PC-3 (cell line): ENCODE results near the gene LXN. TPM values are rescaled to one million over a fixed set of nuclear protein-coding genes. Genes with fewer than 3 reads are reported as not detected.
A peak's percentile ranks its signal among the peaks of the same experiment; 100 is the strongest.

ENCODE experiments used
- ATAC-seq: fragments of 200-7000 bp; cut with Tn5 transposase; 2 replicates; pipeline ENCODE4 v1.9.1; 2020; ENCODE audit warnings: mild to moderate bottlenecking, moderate library complexity
- BruUV-seq: library from RNA; stranded (reverse); fragments of 400-500 nt; replicated peaks from 2 replicates; lab custom pipeline; 2021; lab: Mats Ljungman, UMichigan
- CTCF ChIA-PET: fragments of 300-600 bp; sonication (Branson Sonifier 250); formaldehyde crosslinking; loops from one replicate; lab custom pipeline; 2022; ENCODE audit warnings: antibody characterized with exemption; lab: Charles Lee
- POLR2A ChIA-PET: fragments of 300-600 bp; sonication (Branson Sonifier 250); formaldehyde crosslinking; loops from one replicate; lab custom pipeline; 2022; ENCODE audit warnings: antibody characterized with exemption; ENCODE audit not compliant: unreplicated experiment; lab: Charles Lee
- DNase-seq: peaks from one replicate; pipeline ENCODE4 v3.0.0-alpha.2; 2015
- H2AFZ ChIP-seq: fragments of 300-600 bp; sonication (generic); 2 replicates; pipeline ENCODE4 v1.6.0; 2016; ENCODE audit warnings: antibody characterized with exemption, low read length
- H3F3A ChIP-seq: fragments of 300-600 bp; sonication (generic); one replicate; pipeline ENCODE4 v1.6.0; 2017; ENCODE audit warnings: antibody characterized with exemption, low read length, control low read depth, mild to moderate bottlenecking; ENCODE audit not compliant: unreplicated experiment
- H3K27ac ChIP-seq: fragments of 300-600 bp; sonication (generic); 2 replicates; pipeline ENCODE4 v1.5.1; 2016; ENCODE audit warnings: mild to moderate bottlenecking, low read length
- H3K27me3 ChIP-seq: fragments of 300-600 bp; sonication (generic); 2 replicates; pipeline ENCODE4 v1.6.1; 2016; ENCODE audit warnings: low read length, mixed read lengths
- H3K36me3 ChIP-seq: fragments of 300-600 bp; sonication (generic); 2 replicates; pipeline ENCODE4 v1.6.1; 2016; ENCODE audit warnings: low read depth, mixed run types, low read length, mixed read lengths
- H3K4me1 ChIP-seq: fragments of 300-600 bp; sonication (generic); 2 replicates; pipeline ENCODE4 v1.5.1; 2016; ENCODE audit warnings: low read length; ENCODE audit not compliant: insufficient read depth
- H3K4me2 ChIP-seq: fragments of 300-600 bp; sonication (generic); 2 replicates; pipeline ENCODE4 v1.6.0; 2016; ENCODE audit warnings: low read length
- H3K4me3 ChIP-seq: fragments of 300-600 bp; sonication (generic); 2 replicates; pipeline ENCODE4 v1.5.1; 2016; ENCODE audit warnings: mild to moderate bottlenecking, low read length, mixed read lengths
- H3K79me2 ChIP-seq: fragments of 300-600 bp; sonication (generic); 2 replicates; pipeline ENCODE4 v1.6.1; 2017; ENCODE audit warnings: low read length, mixed read lengths
- H3K9ac ChIP-seq: fragments of 300-600 bp; sonication (generic); 2 replicates; pipeline ENCODE4 v1.6.0; 2016; ENCODE audit warnings: mild to moderate bottlenecking, low read length
- H3K9me2 ChIP-seq: fragments of 300-600 bp; sonication (generic); replicated peaks from 2 replicates; pipeline ENCODE4 v1.6.1; 2016; ENCODE audit warnings: mixed run types, low read length, mixed read lengths
- H3K9me3 ChIP-seq: fragments of 300-600 bp; sonication (generic); 2 replicates; pipeline ENCODE4 v1.6.1; 2016; ENCODE audit warnings: low read length, mixed read lengths
- H4K20me1 ChIP-seq: fragments of 300-600 bp; sonication (generic); 2 replicates; pipeline ENCODE4 v1.6.1; 2016; ENCODE audit warnings: low read length, mixed read lengths
- EZH2 ChIP-seq: fragments of 300-600 bp; sonication (generic); IDR thresholded peaks from one replicate; pipeline ENCODE4 v1.6.1; 2017; ENCODE audit warnings: antibody characterized with exemption, mild to moderate bottlenecking, low read length; ENCODE audit not compliant: unreplicated experiment
- EZH2phosphoT487 ChIP-seq: fragments of 300-600 bp; sonication (generic); IDR thresholded peaks from 2 replicates; pipeline ENCODE4 v1.6.1; 2018; ENCODE audit warnings: mild to moderate bottlenecking, antibody characterized with exemption, low read length, borderline replicate concordance
- intact Hi-C: fragments of 100-400 bp; cut with micrococcal nuclease; formaldehyde crosslinking; loops from 2 replicates; pipeline ENCODE4 v1.9.0; 2023
- total RNA-seq: library from RNA; depleted of rRNA; stranded (reverse); fragments of >200 nt; gene quantifications from 2 replicates; pipeline ENCODE4 v1.2.3, GENCODE V29; 2014
- TF ChIP-seq, protein P1 (sequence below): fragments of 300-600 bp; sonication (generic); conservative IDR thresholded peaks from 2 replicates; pipeline ENCODE4 v1.5.1; 2017; ENCODE audit warnings: antibody characterized with exemption, low read depth, mild to moderate bottlenecking, low read length

The LXN gene
- total RNA-seq, 1 experiment from 2014 or later: 471 TPM

GRCh38 chr3:158712443-158712842, 40.0 kb upstream of the LXN start:
- H3K27ac ChIP-seq: peak overlapping the region; percentile 83; the same call in 1 of the 2 replicates
- BruUV-seq: no TSS peak

DNA sequence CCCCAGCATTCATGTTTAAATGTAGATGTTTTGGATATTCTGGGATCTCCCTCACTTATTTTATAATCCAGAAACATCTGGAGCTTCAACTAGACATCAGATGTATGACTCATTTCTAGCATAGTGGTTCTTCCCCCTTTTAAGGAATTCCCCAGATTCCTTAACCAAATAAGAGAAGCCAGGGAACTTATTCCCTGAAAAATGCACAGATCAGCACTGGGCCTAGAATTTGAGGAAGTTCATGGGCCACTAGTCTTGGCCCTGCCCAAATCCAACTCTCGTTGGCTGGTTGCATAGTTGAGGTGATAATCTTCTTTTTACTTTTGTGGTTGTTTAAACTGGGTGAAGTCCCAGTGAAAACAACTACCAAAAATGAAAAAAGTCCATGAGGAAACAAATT, 39.4 kb upstream of the LXN start:
- Histone ChIP-seq H3K27ac (peak overlapping the region; percentile 83), H3K4me1 (peaks cover 54% of the 10 kb centered on the region)
- POLR2A ChIA-PET: no interaction called here

More at GRCh38 chr3:158712443-158712842, 40.0 kb upstream of the LXN start:
- H4K20me1 ChIP-seq: no peaks in the 10 kb centered on the region
- H3K27me3 ChIP-seq: no peaks in the 10 kb centered on the region
- no peaks in the 10 kb centered on the region for H3K9me2 ChIP-seq
- TF ChIP-seq EZH2phosphoT487 (no peak), EZH2 (no peak)
- TF ChIP-seq, protein P1, sequence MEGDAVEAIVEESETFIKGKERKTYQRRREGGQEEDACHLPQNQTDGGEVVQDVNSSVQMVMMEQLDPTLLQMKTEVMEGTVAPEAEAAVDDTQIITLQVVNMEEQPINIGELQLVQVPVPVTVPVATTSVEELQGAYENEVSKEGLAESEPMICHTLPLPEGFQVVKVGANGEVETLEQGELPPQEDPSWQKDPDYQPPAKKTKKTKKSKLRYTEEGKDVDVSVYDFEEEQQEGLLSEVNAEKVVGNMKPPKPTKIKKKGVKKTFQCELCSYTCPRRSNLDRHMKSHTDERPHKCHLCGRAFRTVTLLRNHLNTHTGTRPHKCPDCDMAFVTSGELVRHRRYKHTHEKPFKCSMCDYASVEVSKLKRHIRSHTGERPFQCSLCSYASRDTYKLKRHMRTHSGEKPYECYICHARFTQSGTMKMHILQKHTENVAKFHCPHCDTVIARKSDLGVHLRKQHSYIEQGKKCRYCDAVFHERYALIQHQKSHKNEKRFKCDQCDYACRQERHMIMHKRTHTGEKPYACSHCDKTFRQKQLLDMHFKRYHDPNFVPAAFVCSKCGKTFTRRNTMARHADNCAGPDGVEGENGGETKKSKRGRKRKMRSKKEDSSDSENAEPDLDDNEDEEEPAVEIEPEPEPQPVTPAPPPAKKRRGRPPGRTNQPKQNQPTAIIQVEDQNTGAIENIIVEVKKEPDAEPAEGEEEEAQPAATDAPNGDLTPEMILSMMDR: no peak
- H3K4me2 ChIP-seq: no peak overlapping the region
- H3K79me2 ChIP-seq: no peaks in the 10 kb centered on the region
- no peaks in the 10 kb centered on the region for H3K9me3 ChIP-seq
- no peaks in the 10 kb centered on the region for H3F3A ChIP-seq
- CTCF ChIA-PET: no interaction called here
- H3K4me3 ChIP-seq: no peak overlapping the region
- POLR2A ChIA-PET: no interaction called here
- intact Hi-C loops: no loop called here
- ATAC-seq (no peak), DNase-seq (no peak)
- no peak overlapping the region for H3K9ac ChIP-seq
- H2AFZ ChIP-seq: no peak overlapping the region
- peaks cover 9% of the 10 kb centered on the region; the same call in 1 of the 2 replicates for H3K36me3 ChIP-seq
- H3K4me1 ChIP-seq: peaks cover 60% of the 10 kb centered on the region

GRCh38 chr3:158710601-158711000, 38.2 kb upstream of the LXN start:
- no peaks in the 10 kb centered on the region for H3K9me3 ChIP-seq
- peak overlapping the region; percentile 83 for H3K27ac ChIP-seq
- no peak overlapping the region for H2AFZ ChIP-seq
- H3F3A ChIP-seq: no peaks in the 10 kb centered on the region
- intact Hi-C loops: no loop called here
- ChIA-PET CTCF (no interaction called here), POLR2A (no interaction called here)
- H4K20me1 ChIP-seq: no peaks in the 10 kb centered on the region
- no peaks in the 10 kb centered on the region for H3K27me3 ChIP-seq
- H3K4me3 ChIP-seq: no peak overlapping the region
- ATAC-seq: no peak
- no TSS peak for BruUV-seq
- no peak overlapping the region for H3K9ac ChIP-seq
- no peaks in the 10 kb centered on the region for H3K9me2 ChIP-seq
- H3K4me2 ChIP-seq: no peak overlapping the region
- H3K4me1 ChIP-seq: peaks cover 52% of the 10 kb centered on the region
- peaks cover 11% of the 10 kb centered on the region for H3K79me2 ChIP-seq
- no peak for DNase-seq
- no peak for TF ChIP-seq EZH2phosphoT487
- TF ChIP-seq, protein P1: no peak
- no peak for TF ChIP-seq EZH2
- H3K36me3 ChIP-seq: peaks cover 9% of the 10 kb centered on the region; the same call in 1 of the 2 replicates

More for the DNA sequence above, 39.4 kb upstream of the LXN start:
- Histone ChIP-seq H3K9me2 (no peaks in the 10 kb centered on the region), H2AFZ (no peak overlapping the region), H3K4me3 (no peak overlapping the region), H3K9me3 (no peaks in the 10 kb centered on the region), H4K20me1 (no peaks in the 10 kb centered on the region), H3K4me2 (0 out of 2 replicates have a peak overlapping the region, but pooled peaks have one; percentile 33), H3K36me3 (peaks cover 9% of the 10 kb centered on the region; the same call in 1 of the 2 replicates), H3K79me2 (peaks cover 5% of the 10 kb centered on the region; the same call in 1 of the 2 replicates), H3K9ac (no peak overlapping the region), H3K27me3 (no peaks in the 10 kb centered on the region), H3F3A (no peaks in the 10 kb centered on the region)
- no TSS peak for BruUV-seq
- ATAC-seq: no peak
- peak; percentile 44 for DNase-seq
- intact Hi-C loops: no loop called here
- TF ChIP-seq, protein P1: no peak
- TF ChIP-seq EZH2phosphoT487 (no peak), EZH2 (no peak)
- CTCF ChIA-PET: no interaction called here
